LNCAP (cell line): Measurements from ENCODE around the gene HSPB1.

ENCODE experiments used
- TF ChIP-seq, protein P1 (sequence below): fragments of 450-650 bp; IDR thresholded peaks from 2 replicates; pipeline ENCODE4 v1.5.1; 2017; ENCODE audit warnings: mild to moderate bottlenecking

The HSPB1 gene

GRCh38 chr7:76283254-76284159 lies 19.0 kb upstream of the HSPB1 start:
- TF ChIP-seq, protein P1, sequence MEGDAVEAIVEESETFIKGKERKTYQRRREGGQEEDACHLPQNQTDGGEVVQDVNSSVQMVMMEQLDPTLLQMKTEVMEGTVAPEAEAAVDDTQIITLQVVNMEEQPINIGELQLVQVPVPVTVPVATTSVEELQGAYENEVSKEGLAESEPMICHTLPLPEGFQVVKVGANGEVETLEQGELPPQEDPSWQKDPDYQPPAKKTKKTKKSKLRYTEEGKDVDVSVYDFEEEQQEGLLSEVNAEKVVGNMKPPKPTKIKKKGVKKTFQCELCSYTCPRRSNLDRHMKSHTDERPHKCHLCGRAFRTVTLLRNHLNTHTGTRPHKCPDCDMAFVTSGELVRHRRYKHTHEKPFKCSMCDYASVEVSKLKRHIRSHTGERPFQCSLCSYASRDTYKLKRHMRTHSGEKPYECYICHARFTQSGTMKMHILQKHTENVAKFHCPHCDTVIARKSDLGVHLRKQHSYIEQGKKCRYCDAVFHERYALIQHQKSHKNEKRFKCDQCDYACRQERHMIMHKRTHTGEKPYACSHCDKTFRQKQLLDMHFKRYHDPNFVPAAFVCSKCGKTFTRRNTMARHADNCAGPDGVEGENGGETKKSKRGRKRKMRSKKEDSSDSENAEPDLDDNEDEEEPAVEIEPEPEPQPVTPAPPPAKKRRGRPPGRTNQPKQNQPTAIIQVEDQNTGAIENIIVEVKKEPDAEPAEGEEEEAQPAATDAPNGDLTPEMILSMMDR = no peak

GRCh38 chr7:76285604-76286374 lies 16.7 kb upstream of the HSPB1 start:
- TF ChIP-seq, protein P1 = no peak

- TF ChIP-seq, protein P1 = no peak
Observed at GRCh38 chr7:76286842-76287403, 15.6 kb upstream of the HSPB1 start.

DNA sequence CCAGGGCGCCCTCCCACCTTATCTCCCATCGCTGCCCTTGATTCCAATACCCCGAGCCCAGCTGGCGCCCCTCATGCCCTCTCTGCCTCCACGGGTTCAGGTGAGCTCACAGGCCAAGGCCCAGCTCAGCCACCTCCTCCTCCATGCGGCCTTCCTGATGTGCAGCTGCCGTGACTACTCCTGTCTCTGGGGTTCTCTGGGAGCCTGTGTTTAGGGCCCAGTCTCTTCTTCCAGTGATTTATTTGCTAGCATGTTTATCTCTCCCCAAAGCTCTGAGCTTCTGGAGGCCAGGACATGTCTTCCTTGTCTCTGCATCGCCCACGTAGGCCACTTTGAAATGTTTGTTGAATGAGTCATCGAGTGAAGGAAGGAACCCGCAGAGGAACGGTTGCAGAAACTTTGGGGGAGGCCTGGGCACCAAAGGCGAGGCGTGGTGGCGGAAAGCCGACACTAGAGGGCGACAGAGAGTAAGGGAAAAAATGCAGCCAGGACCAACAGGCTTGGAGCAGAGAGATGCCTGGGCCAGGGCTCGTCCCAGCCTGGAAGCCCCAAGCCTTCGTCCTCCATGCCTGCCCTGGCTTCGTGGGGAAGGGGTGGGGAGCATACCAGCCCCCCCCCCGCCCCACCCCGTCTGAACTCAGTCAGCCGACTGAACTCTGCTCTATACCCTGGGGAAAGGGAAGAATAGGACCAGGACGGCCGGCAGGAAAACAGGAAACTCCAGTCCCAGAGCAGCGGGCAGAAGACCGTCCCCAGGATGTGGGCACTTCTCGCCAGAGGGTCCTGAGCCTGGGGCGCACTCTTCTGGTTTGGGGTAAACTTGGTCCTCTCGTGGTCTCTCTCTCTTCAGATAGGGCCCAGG lies 10.9 kb upstream of the HSPB1 start:
- TF ChIP-seq, protein P1 = peak; percentile 92

GRCh38 chr7:76292213-76292573 lies 10.3 kb upstream of the HSPB1 start:
- TF ChIP-seq, protein P1 = no peak

DNA sequence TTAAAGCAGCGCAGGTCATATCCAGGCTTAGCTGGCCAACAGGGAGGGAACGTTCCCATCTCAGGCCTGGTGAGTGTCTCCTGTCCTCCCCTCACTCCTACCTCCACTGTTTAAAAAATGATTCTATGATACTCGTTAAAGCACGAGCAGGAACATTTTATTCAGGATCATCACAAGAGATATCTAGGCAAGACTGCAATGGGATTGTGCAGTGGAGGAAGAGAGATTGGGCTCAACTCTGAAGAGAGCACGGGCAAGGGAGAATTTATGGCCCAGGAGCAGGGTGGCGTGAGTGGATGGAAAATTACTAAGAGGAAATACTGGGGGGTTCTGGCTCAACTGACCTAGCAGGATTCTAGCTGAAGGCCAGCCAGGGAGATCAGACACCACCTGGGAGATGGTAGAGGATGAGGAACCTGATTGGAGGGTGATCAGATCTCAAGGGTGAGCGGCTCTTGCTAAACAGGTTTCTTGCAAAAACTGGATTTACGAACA lies 9.0 kb upstream of the HSPB1 start:
- TF ChIP-seq, protein P1 = no peak
